ENCODE measurements around the gene APCDD1. TPM values are rescaled to one million over a fixed set of nuclear protein-coding genes. Genes with fewer than 3 reads are reported as not detected.

Gene APCDD1
- total RNA-seq, 3 donors from 2014 or later (not counting 1 experiment from before 2014, with no cell fraction given), result 0.13 TPM; not detected in 2

DNA sequence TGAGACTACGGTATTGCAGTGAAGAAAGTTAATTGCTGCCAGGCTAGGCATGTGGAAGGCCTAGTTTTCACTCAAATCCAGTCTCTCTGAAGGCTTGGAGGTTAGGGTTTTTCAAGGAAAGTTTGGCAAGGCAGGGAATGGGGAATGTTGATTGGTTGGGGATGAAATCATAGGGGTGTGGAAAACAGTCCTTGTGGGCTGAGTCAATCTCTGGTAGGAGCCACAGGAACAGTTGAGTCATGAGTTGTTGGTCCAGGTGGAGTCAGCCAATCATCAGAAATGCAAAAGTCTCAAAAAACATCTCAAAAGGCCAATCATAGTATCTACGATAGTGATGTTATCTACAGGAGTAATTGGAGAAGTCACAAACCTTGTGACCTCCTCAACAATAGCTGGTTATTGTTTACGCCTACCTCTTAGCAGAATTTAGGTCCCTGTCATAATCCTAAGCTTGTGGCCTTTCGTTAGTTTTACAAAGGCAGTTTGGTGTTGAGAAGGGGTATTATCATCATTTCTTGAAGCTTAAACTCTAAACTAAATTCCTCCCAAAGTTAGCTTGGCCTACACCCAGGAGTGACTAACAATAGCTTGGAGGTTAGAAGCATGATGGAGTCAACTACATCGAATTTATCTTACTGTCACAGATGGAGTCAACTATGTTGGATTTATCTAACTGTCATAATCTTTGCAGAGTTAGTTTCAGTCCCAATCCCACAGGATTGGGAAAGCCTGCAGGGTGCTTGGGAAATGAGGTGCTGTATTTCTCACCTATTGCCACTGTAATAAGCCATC, 33.7 kb upstream of the APCDD1 start:
- 96% methylated on average over 3 of the region's 5 CpGs for WGBS (ENCODE audit: insufficient coverage)
- Histone ChIP-seq H3K27ac (ENCODE audit: low read length) (no peak overlapping the region), H3K4me3 (ENCODE audit: low read length) (no peak overlapping the region), H3K27me3 (ENCODE audit: control insufficient read depth, insufficient read depth, low read length) (no peaks in the 10 kb centered on the region), H3K4me1 (ENCODE audit: control insufficient read depth, insufficient read depth, low read length) (no peaks in the 10 kb centered on the region), H3K9me3 (ENCODE audit: control insufficient read depth, insufficient read depth, low read length) (no peaks in the 10 kb centered on the region), H3K36me3 (ENCODE audit: control insufficient read depth, insufficient read depth, low read length) (no peaks in the 10 kb centered on the region)
- ATAC-seq (no peak), DNase-seq (no peak)
- Mint-ChIP-seq H3K9me3 (no peaks in the 10 kb centered on the region), H3K27ac (no peak overlapping the region), H3K4me1 (no peaks in the 10 kb centered on the region), H3K4me3 (no peak overlapping the region), H3K27me3 (ENCODE audit: low read depth in 2 of 2) (peaks cover 4 to 9% of the 10 kb centered on the region in 2 donors), H3K36me3 (no peaks in the 10 kb centered on the region)
- intact Hi-C loops (cut with micrococcal nuclease), result no loop called here
- TF ChIP-seq, protein P1, sequence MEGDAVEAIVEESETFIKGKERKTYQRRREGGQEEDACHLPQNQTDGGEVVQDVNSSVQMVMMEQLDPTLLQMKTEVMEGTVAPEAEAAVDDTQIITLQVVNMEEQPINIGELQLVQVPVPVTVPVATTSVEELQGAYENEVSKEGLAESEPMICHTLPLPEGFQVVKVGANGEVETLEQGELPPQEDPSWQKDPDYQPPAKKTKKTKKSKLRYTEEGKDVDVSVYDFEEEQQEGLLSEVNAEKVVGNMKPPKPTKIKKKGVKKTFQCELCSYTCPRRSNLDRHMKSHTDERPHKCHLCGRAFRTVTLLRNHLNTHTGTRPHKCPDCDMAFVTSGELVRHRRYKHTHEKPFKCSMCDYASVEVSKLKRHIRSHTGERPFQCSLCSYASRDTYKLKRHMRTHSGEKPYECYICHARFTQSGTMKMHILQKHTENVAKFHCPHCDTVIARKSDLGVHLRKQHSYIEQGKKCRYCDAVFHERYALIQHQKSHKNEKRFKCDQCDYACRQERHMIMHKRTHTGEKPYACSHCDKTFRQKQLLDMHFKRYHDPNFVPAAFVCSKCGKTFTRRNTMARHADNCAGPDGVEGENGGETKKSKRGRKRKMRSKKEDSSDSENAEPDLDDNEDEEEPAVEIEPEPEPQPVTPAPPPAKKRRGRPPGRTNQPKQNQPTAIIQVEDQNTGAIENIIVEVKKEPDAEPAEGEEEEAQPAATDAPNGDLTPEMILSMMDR (IDR thresholded peaks at IDR 0.05), result no peak

DNA sequence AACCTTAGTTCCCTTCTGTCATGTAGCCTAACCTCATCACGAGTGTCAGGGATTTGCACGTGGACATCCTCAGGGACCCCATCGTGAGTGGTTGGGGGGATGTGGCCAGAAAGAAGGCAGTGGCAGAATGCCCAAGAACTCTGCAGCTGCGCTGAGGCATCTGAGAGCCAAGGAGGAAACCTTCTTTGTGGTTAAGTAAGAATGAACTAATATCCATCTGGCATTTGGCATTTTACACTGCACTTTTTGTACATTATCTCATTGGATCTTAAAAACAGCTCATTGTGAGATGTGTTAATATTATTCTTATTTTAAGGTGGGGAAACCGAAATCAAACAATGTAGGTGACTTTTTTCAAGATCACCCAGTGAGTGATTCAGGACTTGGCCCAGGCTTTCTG, 32.6 kb upstream of the APCDD1 start:
- H3K27ac ChIP-seq (ENCODE audit: low read length), result no peak overlapping the region
- H3K36me3 ChIP-seq (ENCODE audit: control insufficient read depth, insufficient read depth, low read length), result no peaks in the 10 kb centered on the region
- no peaks in the 10 kb centered on the region for H3K27me3 ChIP-seq (ENCODE audit: control insufficient read depth, insufficient read depth, low read length)
- no peaks in the 10 kb centered on the region for H3K4me1 ChIP-seq (ENCODE audit: control insufficient read depth, insufficient read depth, low read length)
- no peaks in the 10 kb centered on the region for H3K9me3 Mint-ChIP-seq
- H3K27ac Mint-ChIP-seq, result no peak overlapping the region
- H3K4me1 Mint-ChIP-seq, result no peaks in the 10 kb centered on the region
- 11% methylated on average over 5 of the region's 5 CpGs for WGBS (ENCODE audit: insufficient coverage)
- no peak overlapping the region for H3K4me3 ChIP-seq (ENCODE audit: low read length)
- no peak overlapping the region for H3K4me3 Mint-ChIP-seq
- intact Hi-C loops (cut with micrococcal nuclease), result no loop called here
- ATAC-seq (no peak), DNase-seq (no peak)
- TF ChIP-seq, protein P1 (IDR thresholded peaks at IDR 0.05), result no peak
- peaks cover 7 to 11% of the 10 kb centered on the region in 2 donors for H3K27me3 Mint-ChIP-seq (ENCODE audit: low read depth in 2 of 2)
- no peaks in the 10 kb centered on the region for H3K9me3 ChIP-seq (ENCODE audit: control insufficient read depth, insufficient read depth, low read length)
- no peaks in the 10 kb centered on the region for H3K36me3 Mint-ChIP-seq

- Mint-ChIP-seq H3K36me3 (no peaks in the 10 kb centered on the region), H3K9me3 (no peaks in the 10 kb centered on the region), H3K27me3 (ENCODE audit: low read depth in 2 of 2) (peaks cover 10 to 16% of the 10 kb centered on the region in 2 donors), H3K27ac (no peak overlapping the region), H3K4me3 (no peak overlapping the region), H3K4me1 (no peaks in the 10 kb centered on the region)
- ATAC-seq (no peak), DNase-seq (no peak)
- Histone ChIP-seq H3K27ac (ENCODE audit: low read length) (no peak overlapping the region), H3K27me3 (ENCODE audit: control insufficient read depth, insufficient read depth, low read length) (no peaks in the 10 kb centered on the region), H3K36me3 (ENCODE audit: control insufficient read depth, insufficient read depth, low read length) (no peaks in the 10 kb centered on the region), H3K4me3 (ENCODE audit: low read length) (no peak overlapping the region), H3K9me3 (ENCODE audit: control insufficient read depth, insufficient read depth, low read length) (no peaks in the 10 kb centered on the region), H3K4me1 (ENCODE audit: control insufficient read depth, insufficient read depth, low read length) (no peaks in the 10 kb centered on the region)
- WGBS (ENCODE audit: insufficient coverage), result 95% methylated on average over 6 of the region's 6 CpGs
- TF ChIP-seq, protein P1 (IDR thresholded peaks at IDR 0.05), result no peak
- intact Hi-C loops (cut with micrococcal nuclease), result no loop called here
These were observed 31.7 kb upstream of the APCDD1 start for GRCh38 chr18:10422731-10423130.

All from natural killer cell (primary cell).